GM08714 (cell line): ENCODE data around the gene TNIK.

Experiments
- H3K4me3 ChIP-seq: fragments of 200-500 bp; sonication (Bioruptor generic); 2 replicates; pipeline ENCODE4 v1.5.1; 2014; ENCODE audit warnings: mild to moderate bottlenecking, low read length, inconsistent platforms
- ZNF274 ChIP-seq: IDR thresholded peaks from 2 replicates; pipeline ENCODE4 v1.6.1; 2012; ENCODE audit warnings: mild to moderate bottlenecking, low read depth, low read length

The TNIK gene

GRCh38 chr3:171402281-171402680 is 57.9 kb downstream of the TNIK start:
- no peak for TF ChIP-seq ZNF274
- H3K4me3 ChIP-seq: no peak overlapping the region

- no peak overlapping the region for H3K4me3 ChIP-seq
- no peak for TF ChIP-seq ZNF274
Measured at GRCh38 chr3:171401432-171401831, 58.8 kb downstream of the TNIK start.

DNA sequence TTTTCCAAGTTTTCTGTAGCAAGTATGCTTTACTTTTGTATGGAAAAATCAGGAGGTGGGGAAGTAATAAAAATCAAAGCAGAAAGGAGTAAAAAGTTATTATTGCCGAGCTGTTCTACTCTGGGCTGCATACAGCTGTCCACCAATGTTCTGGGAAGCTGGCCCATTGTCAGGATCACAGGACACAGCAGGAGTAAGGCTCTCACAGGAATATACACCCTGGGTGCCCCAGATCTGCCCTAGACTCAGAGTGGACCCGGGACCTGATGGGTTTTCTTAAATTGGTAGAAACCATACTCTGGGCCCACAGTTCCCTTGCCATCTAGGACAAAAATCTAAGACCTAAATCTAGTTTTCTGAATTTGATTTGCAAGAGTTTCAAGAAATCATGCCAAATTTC is 60.4 kb downstream of the TNIK start:
- no peak for TF ChIP-seq ZNF274
- no peak overlapping the region for H3K4me3 ChIP-seq

DNA sequence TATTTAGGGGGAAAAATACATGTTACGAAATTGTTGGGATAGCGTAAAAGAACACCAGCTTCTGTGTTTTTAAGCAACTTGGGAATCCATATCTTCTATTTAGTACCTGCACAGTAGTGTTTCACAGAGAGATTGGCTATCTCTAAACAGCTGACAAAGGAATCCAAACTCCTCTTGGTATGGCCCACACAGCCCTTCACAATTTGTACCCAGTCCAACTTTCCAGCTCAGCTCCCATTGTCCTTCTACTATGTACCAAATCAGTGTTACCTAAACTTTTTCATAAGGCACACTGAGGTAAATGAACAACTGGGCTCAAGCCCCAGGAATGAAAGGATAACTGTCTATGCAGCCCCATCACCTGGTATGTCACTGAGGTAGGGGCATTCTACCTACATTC is 61.9 kb downstream of the TNIK start:
- no peak for TF ChIP-seq ZNF274

GRCh38 chr3:171397089-171397488 is 63.1 kb downstream of the TNIK start:
- no peak overlapping the region for H3K4me3 ChIP-seq
- TF ChIP-seq ZNF274: no peak

More for the DNA sequence above, 61.9 kb downstream of the TNIK start:
- no peak overlapping the region for H3K4me3 ChIP-seq

GRCh38 chr3:171396048-171396447 is 64.2 kb downstream of the TNIK start:
- no peak overlapping the region for H3K4me3 ChIP-seq
- TF ChIP-seq ZNF274: no peak

- no peak overlapping the region for H3K4me3 ChIP-seq
- TF ChIP-seq ZNF274: no peak
Measured at GRCh38 chr3:171393032-171393744, 67.0 kb downstream of the TNIK start.

DNA sequence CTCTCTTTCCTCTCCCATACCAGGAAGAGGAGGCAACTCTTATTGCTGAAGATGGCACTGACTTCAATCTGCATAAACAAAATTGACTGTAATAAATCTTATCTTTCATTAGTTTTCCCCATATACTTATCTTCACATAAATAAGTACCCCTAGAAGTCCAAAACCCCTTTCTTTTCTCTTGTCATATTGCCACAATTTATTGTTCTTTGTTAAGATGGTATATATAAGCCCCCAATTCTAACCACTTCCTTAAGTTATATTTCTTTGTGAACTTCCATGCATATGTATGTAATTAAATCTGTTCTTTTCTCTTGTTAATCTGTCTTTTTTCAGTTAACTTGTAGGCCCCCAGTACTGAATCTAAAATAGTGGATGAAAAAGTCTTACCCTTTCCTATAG is 68.8 kb downstream of the TNIK start:
- no peak overlapping the region for H3K4me3 ChIP-seq
- no peak for TF ChIP-seq ZNF274

GRCh38 chr3:171390051-171390941 is 69.9 kb downstream of the TNIK start:
- H3K4me3 ChIP-seq: no peak overlapping the region
- TF ChIP-seq ZNF274: no peak

GRCh38 chr3:171389491-171389890 is 70.7 kb downstream of the TNIK start:
- no peak for TF ChIP-seq ZNF274

GRCh38 chr3:171388527-171388926 is 71.7 kb downstream of the TNIK start:
- no peak overlapping the region for H3K4me3 ChIP-seq
- TF ChIP-seq ZNF274: no peak

More at GRCh38 chr3:171389491-171389890, 70.7 kb downstream of the TNIK start:
- H3K4me3 ChIP-seq: no peak overlapping the region

DNA sequence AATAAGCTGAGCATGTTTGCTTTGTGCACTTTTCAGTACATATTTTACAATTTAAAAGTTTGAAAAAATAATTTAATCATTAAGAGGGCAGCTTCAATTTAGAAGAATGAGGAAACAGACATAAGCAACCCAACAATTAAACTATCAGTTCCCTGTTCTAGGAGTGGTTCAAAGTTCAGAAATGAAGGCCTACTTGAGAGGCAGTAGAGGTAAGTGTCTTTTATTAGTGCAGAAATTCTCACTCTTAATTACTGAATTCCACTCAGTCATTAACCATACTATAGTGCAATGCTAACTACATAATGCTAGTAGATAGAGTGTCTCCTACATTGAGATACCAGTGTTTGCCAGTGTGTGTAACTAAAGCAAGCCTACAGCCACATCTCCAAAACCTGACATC is 73.1 kb downstream of the TNIK start:
- no peak overlapping the region for H3K4me3 ChIP-seq
- TF ChIP-seq ZNF274: no peak

GRCh38 chr3:171385086-171385485 is 75.1 kb downstream of the TNIK start:
- no peak for TF ChIP-seq ZNF274
- no peak overlapping the region for H3K4me3 ChIP-seq

DNA sequence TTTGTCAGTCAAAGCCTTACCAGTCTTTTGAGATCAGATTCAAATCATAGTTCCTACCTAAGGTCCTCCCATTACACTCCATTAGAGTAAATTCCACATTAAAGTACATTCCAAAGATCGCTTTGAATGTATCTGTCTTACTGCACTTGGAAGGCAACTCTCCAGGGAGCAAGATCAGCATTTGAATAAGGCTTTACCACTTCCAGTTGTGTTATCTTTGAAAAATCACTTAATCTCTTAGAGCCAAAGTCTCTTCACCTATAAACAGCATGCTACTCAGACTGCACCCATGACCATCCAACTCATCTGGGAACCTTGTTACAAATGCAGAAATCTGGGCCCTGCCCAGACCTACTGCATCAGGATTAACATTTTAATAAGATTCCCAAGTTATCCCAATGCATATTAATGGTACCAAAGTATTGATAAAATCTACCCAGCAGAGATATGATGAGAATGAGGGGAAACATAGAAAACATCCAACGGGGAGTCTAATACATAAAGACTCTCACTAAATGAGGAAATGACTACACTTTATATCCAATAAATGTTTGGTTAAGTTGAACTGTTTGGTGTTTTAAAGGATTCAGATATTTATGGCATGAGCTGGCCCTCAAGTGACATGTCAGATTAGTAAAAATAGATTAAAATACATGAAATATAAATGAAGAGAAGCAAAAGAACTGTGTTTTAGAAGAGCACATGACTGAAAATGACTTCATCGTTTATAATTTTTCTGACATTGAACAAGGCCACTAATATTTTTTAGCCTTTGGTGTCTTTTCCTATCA is 75.9 kb downstream of the TNIK start:
- H3K4me3 ChIP-seq: no peak overlapping the region
- TF ChIP-seq ZNF274: no peak
